ENCODE data around the gene B4GALNT4.
"Not testable (repeated sequence)": the region's sequence is repeated elsewhere in the genome, so short reads cannot be mapped to it uniquely, and the experiment has no call there.

B4GALNT4 gene

DNA sequence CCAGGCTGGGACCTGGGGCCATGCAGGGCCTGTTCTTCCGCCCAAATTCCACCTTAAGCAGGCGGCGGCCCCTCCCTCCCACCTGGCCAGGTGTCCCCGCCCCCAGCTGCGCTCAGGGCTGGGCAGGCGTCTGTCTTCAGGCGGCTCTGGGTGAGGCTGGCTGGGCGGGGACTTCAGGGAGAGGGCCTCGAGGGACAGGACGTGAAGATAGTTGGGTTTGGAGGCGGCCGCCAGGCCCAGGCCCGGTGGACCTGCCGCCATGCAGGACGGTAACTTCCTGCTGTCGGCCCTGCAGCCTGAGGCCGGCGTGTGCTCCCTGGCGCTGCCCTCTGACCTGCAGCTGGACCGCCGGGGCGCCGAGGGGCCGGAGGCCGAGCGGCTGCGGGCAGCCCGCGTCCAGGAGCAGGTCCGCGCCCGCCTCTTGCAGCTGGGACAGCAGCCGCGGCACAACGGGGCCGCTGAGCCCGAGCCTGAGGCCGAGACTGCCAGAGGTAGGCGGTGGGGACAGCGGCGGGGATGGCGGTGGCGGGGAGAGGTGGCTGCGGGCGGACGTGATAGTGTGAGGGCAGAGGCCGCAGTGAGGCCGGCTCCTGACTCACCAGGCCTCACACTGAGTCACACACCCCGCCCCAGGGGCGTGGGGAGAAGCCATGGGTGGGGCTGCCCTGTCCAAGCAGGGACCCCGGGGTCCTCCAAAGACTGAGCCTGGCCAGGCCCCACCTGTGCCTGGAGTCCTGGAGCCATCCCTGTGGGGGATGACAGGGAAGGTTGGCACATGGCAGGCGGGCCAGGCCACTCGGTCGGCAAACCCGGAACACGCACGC is 24.9 kb downstream of the B4GALNT4 start, which contains the start of gene PKP3:
Gene PKP3 (plus strand): TSS at position 176 of the 824 bp plus-strand sequence. CDS start 84 bp downstream, at position 260.
- peak; percentile 96 for DNase-seq

DNA sequence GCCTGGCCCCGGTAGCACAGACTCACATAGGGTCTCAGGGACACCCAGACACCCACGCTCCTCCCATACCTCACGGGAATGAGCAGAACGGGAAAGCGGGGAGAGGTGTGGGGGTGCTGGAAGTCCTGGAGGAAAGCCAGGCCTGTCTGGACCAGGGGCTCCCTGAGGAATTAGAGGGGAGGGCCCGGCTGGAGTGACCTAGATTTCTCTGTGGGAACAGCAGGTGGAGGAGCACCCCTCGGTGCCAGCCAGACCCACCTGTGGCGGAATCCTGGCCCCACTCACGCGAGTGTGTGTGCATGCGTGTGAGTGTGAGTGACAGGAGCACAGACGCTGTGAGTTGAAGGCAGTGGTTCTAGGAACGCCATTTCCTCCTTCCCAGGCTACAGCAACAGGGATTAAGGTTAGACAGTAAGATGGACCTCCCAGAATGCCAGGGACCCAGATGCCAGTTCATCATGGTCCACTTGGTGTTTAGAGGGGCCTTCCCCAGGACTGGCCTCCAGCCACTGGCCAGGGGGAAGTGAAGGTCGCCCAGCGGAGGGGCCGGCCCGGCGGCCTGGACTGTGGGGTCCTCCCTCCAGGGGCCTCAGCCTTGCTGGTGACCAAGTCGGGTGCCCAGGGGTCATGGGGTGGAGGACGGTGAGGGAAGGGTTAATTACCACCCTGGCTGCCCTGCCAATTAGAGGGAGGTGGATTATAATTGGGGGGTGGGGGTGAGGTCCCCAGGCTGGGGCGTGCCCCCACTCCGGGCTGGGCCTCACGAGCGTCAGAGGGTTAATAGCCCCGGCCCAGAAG is 25.8 kb downstream of the B4GALNT4 start:
- peak; percentile 59 for DNase-seq

GRCh38 chr11:395866-396265 is 26.6 kb downstream of the B4GALNT4 start:
- no peak for DNase-seq

- peak; percentile 56 for DNase-seq
Measured at GRCh38 chr11:396511-396947, 27.2 kb downstream of the B4GALNT4 start.

GRCh38 chr11:396948-397548 is 27.7 kb downstream of the B4GALNT4 start:
- no peak for DNase-seq

- DNase-seq = peak; percentile 76
Measured at GRCh38 chr11:398826-399225, 29.5 kb downstream of the B4GALNT4 start.

DNA sequence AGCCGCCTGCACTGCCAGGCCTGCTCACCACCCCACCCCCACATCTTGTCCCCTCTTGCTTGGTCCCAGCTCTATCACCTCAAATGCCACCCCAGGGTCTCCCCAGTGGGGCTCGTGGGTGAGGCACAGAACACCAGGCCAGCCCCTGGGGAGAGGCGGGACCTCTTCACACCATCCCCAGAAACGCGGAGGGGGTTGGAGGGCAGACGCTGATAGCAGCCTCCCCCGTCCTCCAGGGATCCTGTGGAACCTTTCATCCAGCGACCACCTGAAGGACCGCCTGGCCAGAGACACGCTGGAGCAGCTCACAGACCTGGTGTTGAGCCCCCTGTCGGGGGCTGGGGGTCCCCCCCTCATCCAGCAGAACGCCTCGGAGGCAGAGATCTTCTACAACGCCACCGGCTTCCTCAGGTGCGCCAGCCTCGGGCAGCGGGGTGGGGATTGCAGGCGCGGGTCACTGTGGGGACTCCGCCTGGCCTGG is 30.5 kb downstream of the B4GALNT4 start:
- DNase-seq = no peak

- peak; percentile 47 for DNase-seq
Measured at GRCh38 chr11:400241-400689, 31.0 kb downstream of the B4GALNT4 start.

DNA sequence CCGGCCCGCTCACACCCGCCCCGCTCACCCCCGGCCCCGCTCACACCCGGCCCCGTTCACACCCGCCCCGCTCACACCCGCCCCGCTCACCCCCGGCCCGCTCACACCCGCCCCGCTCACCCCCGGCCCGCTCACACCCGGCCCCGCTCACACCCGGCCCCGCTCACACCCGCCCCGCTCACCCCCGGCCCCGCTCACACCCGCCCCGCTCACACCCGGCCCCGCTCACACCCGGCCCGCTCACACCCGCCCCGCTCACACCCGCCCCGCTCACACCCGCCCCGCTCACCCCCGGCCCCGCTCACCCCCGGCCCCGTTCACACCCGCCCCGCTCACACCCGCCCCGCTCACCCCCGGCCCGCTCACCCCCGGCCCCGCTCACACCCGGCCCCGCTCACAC is 31.9 kb downstream of the B4GALNT4 start:
- DNase-seq = not testable (repeated sequence)

DNA sequence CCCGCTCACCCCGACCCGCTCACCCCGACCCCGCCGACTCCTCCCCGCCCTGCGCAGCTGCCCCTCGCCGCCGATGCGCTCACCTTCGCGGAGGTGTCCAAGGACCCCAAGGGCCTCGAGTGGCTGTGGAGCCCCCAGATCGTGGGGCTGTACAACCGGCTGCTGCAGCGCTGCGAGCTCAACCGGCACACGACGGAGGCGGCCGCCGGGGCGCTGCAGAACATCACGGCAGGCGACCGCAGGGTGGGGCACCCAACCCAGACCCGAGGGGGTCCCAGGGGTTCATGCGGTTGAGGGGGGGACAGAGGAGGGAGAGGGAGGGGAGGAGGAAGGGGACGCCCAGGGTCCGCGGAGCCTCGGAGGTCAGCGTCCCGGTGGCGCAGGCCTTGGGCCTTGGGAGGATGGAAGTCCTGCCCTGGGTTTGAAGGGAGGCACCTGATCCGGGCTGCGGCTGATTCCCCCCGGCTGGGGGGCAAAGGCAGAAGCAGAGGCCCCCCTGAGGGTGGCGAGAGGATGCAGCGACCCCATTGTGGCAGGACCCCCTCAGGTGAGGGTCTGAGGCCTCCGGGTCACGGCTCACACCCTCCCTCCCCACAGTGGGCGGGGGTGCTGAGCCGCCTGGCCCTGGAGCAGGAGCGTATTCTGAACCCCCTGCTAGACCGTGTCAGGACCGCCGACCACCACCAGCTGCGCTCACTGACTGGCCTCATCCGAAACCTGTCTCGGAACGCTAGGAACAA is 33.9 kb downstream of the B4GALNT4 start:
- no peak for DNase-seq

- no peak for DNase-seq
Measured at GRCh38 chr11:403761-404431, 34.6 kb downstream of the B4GALNT4 start.

DNA sequence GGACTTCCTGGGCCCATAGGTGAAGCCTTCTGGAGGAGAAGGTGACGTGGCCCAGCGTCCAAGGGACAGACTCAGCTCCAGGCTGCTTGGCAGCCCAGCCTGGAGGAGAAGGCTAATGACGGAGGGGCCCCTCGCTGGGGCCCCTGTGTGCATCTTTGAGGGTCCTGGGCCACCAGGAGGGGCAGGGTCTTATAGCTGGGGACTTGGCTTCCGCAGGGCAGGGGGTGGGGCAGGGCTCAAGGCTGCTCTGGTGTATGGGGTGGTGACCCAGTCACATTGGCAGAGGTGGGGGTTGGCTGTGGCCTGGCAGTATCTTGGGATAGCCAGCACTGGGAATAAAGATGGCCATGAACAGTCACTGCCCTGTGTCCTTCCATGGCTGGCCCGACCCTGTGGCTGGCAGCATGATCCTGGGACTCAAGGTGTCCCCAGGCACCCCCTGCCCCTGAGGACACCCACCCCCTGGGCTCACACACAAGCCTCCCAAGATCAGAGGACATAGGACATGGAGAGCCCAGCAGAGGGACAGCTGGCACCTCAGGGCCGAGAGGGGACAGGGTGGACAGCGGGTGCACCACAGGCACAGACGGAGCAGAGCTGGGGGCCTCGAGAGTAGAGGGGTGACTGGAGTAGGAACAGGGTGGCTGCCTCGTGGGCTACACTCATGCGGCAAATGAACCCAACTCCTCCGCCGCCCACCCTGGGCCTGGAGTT is 35.4 kb downstream of the B4GALNT4 start:
- DNase-seq = no peak

- DNase-seq = no peak
Measured at GRCh38 chr11:405323-405953, 36.1 kb downstream of the B4GALNT4 start.

DNA sequence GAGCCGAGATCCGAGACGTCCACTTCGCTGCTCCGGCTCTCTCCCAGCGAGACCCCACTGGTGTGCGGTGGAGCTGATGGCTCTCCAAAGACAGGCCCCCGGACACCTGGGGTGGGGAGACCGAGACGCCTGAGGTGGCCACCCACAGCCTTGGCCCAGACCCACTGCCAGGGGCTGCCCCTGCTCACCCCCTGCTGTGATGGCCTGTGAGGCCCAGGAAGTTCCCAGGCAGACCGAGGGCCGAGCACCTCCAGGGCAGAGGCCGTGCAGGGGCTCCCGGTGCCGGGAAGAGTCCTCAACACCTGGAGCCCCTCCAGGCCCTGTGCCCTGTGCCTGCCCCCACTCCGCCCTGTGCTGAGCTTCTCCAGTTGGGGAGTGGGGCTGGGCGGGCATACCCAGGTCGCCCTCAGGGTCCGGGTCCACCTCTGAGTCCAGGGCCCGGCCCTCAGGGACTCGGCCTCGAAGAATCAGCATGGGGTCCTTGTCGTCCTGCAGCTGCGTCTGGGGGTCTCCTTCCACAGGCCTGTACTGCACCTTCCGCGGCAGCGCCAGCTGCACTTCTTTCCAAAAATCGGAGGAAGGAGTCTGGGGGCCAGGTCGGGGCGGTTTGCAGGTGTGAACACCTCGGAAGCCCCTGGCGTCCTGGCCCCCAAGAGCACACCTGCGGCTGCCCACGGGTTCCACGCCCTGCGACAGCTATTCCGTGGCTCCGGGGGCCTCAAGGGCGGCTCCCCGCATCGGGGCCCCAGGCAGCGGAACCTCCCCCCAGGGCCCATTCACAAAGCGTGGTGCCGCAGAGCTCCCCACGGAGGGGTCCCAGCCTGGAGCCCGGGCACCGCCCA is 36.9 kb downstream of the B4GALNT4 start:
- no peak for DNase-seq

DNA sequence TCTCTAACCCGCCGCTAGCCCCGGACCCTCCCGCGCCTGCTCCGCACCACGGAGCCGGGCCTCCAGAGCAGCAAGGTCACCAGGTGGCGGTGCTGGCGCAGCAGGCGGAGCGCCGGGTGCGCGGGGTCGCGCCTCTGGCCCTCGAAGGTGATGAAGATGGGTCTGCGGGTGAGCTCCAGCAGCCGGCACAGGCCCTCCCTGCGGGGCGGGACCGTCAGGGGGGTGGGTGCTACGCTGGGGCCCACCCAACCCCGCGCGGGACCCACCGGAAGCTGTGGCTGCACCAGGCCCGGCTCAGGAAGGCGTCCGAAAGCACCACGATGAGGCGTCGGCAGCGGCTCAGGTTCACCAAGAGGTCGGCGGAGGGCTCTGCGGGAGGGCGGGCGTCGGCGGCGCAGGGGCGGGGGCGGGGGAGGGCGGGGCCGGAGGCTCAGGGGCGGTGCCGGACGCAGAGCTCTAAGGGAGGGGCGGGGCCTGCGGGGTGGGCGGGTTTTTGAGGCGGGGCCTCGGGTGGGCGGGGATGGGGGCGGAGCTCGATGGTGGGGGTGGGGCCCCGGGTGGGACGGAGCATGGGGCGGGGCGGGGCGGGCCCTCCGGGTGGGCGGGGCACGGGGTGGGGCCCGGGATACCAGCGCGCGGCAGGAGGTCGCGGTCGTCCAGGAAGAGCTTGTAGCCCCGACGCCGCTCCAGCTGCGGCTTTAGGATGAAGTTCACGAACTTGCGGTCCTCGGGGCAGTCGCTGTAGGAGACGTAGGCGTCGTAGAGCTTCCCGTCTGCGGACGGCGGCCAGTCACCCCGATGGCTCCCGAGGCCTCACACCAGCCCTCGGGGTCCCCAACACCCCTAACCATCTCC is 37.7 kb downstream of the B4GALNT4 start:
- peak; percentile 73 for DNase-seq

DNA sequence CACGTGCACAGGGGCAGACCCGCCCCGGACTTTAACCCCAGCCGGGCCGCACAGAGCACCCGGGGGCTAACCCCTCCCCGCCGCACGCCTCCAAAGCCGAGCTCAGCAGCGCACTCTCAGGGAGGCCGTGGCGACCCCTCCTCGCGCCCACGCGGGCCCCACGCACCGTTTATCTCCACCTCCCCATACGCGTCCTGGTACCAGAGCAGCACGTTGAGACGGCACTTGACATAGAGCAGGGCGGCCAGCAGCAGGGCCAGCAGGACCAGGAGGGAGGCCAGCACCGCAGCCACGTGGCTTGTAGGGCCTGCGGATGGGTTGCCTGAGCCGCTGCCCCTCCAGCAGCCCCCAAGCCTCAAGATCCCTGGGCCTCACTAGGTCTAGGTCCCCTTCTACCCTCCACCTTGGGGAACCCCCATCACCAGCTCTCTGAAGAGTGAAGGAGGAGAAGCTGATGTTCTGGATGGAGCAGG is 38.4 kb downstream of the B4GALNT4 start:
- no peak for DNase-seq

- DNase-seq = no peak
Measured at GRCh38 chr11:408154-409007, 39.1 kb downstream of the B4GALNT4 start.
